BJ (cell line): ENCODE measurements around the gene FSTL5. TPM values are rescaled to one million over a fixed set of nuclear protein-coding genes. Genes with fewer than 3 reads are reported as not detected.

Source experiments
- CTCF ChIA-PET: fragments of 350-600 bp; formaldehyde crosslinking; extraction: SDS; loops from one replicate; lab custom pipeline; 2021; ENCODE audit warnings: antibody characterized with exemption, inconsistent platforms; lab: Yijun Ruan, JAX
- POLR2A ChIA-PET: fragments of 300-600 bp; sonication (Branson Sonifier 250); formaldehyde crosslinking; extraction: SDS; loops from one replicate; lab custom pipeline; 2021; ENCODE audit warnings: antibody characterized with exemption; lab: Charles Lee
- DNase-seq: peaks from one replicate; pipeline ENCODE4 v3.0.0-alpha.2; 2011; ENCODE audit warnings: low read depth
- H3K27me3 ChIP-seq: 2 replicates; pipeline ENCODE4 v1.6.0; 2011; ENCODE audit warnings: low read length; ENCODE audit not compliant: control insufficient read depth, insufficient read depth
- H3K36me3 ChIP-seq: 2 replicates; pipeline ENCODE4 v1.5.1; 2011; ENCODE audit warnings: low read length; ENCODE audit not compliant: control insufficient read depth, insufficient read depth
- H3K4me3 ChIP-seq: 2 replicates; pipeline ENCODE4 v1.5.1; 2011; ENCODE audit warnings: low read depth, mild to moderate bottlenecking, control low read depth, low read length
- CTCF ChIP-seq: IDR thresholded peaks from 2 replicates; pipeline ENCODE4 v1.5.1; 2011; ENCODE audit warnings: low read depth, mild to moderate bottlenecking, control low read depth, inconsistent platforms, low read length, moderate library complexity; ENCODE audit not compliant: insufficient read depth
- polyA plus RNA-seq: library from polyadenylated mRNA; depleted of rRNA; stranded (reverse); fragments of >200 nt; gene quantifications from 2 replicates; pipeline ENCODE4 v1.2.3, GENCODE V29; 2011

The FSTL5 gene
- polyA plus RNA-seq, 1 experiment: not detected

GRCh38 chr4:161704653-161705052, 459.1 kb downstream of the FSTL5 start:
- ChIA-PET CTCF (no interaction called here), POLR2A (no interaction called here)
- no peak for TF ChIP-seq CTCF
- Histone ChIP-seq H3K27me3 (no peaks in the 10 kb centered on the region), H3K4me3 (no peak overlapping the region), H3K36me3 (no peaks in the 10 kb centered on the region)
- no peak for DNase-seq

- no peak for DNase-seq
- Histone ChIP-seq H3K36me3 (no peaks in the 10 kb centered on the region), H3K4me3 (no peak overlapping the region), H3K27me3 (no peaks in the 10 kb centered on the region)
- no peak for TF ChIP-seq CTCF
- ChIA-PET CTCF (no interaction called here), POLR2A (no interaction called here)
Measured at GRCh38 chr4:161704040-161704439, 459.8 kb downstream of the FSTL5 start.

GRCh38 chr4:161702287-161702686, 461.5 kb downstream of the FSTL5 start:
- ChIA-PET CTCF (interaction anchor here (0.8 kb wide), 1 partner anchor 20 kb away, joined by 3 read pairs; no protein-coding TSS in a partner anchor), POLR2A (no interaction called here)
- no peak for DNase-seq
- peak; percentile 17; the same call in 1 of the 2 replicates for TF ChIP-seq CTCF
- Histone ChIP-seq H3K27me3 (no peaks in the 10 kb centered on the region), H3K4me3 (no peak overlapping the region), H3K36me3 (no peaks in the 10 kb centered on the region)

GRCh38 chr4:161696944-161697343, 466.9 kb downstream of the FSTL5 start:
- Histone ChIP-seq H3K4me3 (no peak overlapping the region), H3K36me3 (no peaks in the 10 kb centered on the region), H3K27me3 (no peaks in the 10 kb centered on the region)
- CTCF ChIA-PET: no interaction called here
- POLR2A ChIA-PET: no interaction called here
- DNase-seq: no peak
- TF ChIP-seq CTCF: no peak

GRCh38 chr4:161680146-161680545, 483.7 kb downstream of the FSTL5 start:
- H3K27me3 ChIP-seq: no peaks in the 10 kb centered on the region
- H3K36me3 ChIP-seq: no peaks in the 10 kb centered on the region
- ChIA-PET POLR2A (no interaction called here), CTCF (no interaction called here)
- H3K4me3 ChIP-seq: no peak overlapping the region
- TF ChIP-seq CTCF: no peak
- no peak for DNase-seq
